Endothelial cell of umbilical vein (primary cell): ENCODE data around the gene CSTA.

Source experiments
- EZH2 ChIP-seq: IDR thresholded peaks from 2 replicates; pipeline ENCODE4 v1.6.1; 2012; ENCODE audit warnings: borderline replicate concordance, low read depth, mild to moderate bottlenecking, moderate library complexity, low read length, inconsistent platforms; ENCODE audit not compliant: severe bottlenecking
- POLR2AphosphoS5 ChIP-seq: IDR thresholded peaks from 2 replicates; pipeline ENCODE4 v1.6.1; 2012; ENCODE audit warnings: low read depth, mild to moderate bottlenecking, control low read depth, low read length, moderate library complexity; ENCODE audit not compliant: insufficient read depth
- TF ChIP-seq, protein P1 (sequence below), 2 donors: IDR thresholded peaks; 1 replicate in 1 of 2; 2 replicates in 1 of 2; pipeline ENCODE4 v1.5.1; 2011; ENCODE audit warnings: low read length in 2 of 2, mild to moderate bottlenecking in 2 of 2, moderate library complexity in 2 of 2, control low read depth in 1 of 2, inconsistent platforms in 1 of 2, low read depth in 1 of 2; ENCODE audit not compliant: insufficient read depth in 1 of 2; ENCODE audit errors: extremely low read depth in 1 of 2

DNA sequence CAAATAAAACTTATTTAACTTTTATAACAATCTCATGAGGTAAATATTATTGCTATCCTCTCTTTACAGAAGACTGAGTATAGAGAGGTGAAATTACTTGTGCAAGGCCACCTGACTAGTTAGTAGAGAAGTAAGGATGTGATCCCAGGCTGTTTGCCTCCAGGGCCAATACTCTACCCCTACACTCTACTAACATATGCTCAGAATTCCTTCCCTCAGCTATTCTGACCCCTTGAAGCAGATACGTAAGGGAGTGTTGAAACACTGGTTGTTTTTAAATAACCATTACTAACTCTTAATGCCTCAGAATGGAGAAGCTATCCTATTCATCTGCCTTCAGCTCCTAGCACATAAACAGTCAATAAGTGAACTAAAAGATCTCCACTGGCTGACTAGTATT is 24.1 kb downstream of the CSTA start:
- TF ChIP-seq, protein P1, sequence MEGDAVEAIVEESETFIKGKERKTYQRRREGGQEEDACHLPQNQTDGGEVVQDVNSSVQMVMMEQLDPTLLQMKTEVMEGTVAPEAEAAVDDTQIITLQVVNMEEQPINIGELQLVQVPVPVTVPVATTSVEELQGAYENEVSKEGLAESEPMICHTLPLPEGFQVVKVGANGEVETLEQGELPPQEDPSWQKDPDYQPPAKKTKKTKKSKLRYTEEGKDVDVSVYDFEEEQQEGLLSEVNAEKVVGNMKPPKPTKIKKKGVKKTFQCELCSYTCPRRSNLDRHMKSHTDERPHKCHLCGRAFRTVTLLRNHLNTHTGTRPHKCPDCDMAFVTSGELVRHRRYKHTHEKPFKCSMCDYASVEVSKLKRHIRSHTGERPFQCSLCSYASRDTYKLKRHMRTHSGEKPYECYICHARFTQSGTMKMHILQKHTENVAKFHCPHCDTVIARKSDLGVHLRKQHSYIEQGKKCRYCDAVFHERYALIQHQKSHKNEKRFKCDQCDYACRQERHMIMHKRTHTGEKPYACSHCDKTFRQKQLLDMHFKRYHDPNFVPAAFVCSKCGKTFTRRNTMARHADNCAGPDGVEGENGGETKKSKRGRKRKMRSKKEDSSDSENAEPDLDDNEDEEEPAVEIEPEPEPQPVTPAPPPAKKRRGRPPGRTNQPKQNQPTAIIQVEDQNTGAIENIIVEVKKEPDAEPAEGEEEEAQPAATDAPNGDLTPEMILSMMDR (IDR thresholded peaks at IDR 0.05; ENCODE audit: extremely low read depth in 1 of 2, insufficient read depth in 1 of 2, low read depth in 1 of 2, low read length in 2 of 2) = no peak
- TF ChIP-seq EZH2 = no peak
- TF ChIP-seq POLR2AphosphoS5 = no peak
